Measurements from ENCODE around the gene JMJD6. TPM values are rescaled to one million over a fixed set of nuclear protein-coding genes. Genes with fewer than 3 reads are reported as not detected.

The JMJD6 gene
- total and polyA plus RNA-seq, 9 of the 15 experiments (the other 6 are each of a cell fraction or from before 2014, with no cell fraction given) = 2.5 to 52.3 (median 36.3) TPM

- TF ChIP-seq, protein P1, sequence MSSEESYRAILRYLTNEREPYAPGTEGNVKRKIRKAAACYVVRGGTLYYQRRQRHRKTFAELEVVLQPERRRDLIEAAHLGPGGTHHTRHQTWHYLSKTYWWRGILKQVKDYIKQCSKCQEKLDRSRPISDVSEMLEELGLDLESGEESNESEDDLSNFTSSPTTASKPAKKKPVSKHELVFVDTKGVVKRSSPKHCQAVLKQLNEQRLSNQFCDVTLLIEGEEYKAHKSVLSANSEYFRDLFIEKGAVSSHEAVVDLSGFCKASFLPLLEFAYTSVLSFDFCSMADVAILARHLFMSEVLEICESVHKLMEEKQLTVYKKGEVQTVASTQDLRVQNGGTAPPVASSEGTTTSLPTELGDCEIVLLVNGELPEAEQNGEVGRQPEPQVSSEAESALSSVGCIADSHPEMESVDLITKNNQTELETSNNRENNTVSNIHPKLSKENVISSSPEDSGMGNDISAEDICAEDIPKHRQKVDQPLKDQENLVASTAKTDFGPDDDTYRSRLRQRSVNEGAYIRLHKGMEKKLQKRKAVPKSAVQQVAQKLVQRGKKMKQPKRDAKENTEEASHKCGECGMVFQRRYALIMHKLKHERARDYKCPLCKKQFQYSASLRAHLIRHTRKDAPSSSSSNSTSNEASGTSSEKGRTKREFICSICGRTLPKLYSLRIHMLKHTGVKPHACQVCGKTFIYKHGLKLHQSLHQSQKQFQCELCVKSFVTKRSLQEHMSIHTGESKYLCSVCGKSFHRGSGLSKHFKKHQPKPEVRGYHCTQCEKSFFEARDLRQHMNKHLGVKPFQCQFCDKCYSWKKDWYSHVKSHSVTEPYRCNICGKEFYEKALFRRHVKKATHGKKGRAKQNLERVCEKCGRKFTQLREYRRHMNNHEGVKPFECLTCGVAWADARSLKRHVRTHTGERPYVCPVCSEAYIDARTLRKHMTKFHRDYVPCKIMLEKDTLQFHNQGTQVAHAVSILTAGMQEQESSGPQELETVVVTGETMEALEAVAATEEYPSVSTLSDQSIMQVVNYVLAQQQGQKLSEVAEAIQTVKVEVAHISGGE (CRISPR knock-in tag; IDR thresholded peaks at IDR 0.05) = no peak
- TF ChIP-seq, protein P2, sequence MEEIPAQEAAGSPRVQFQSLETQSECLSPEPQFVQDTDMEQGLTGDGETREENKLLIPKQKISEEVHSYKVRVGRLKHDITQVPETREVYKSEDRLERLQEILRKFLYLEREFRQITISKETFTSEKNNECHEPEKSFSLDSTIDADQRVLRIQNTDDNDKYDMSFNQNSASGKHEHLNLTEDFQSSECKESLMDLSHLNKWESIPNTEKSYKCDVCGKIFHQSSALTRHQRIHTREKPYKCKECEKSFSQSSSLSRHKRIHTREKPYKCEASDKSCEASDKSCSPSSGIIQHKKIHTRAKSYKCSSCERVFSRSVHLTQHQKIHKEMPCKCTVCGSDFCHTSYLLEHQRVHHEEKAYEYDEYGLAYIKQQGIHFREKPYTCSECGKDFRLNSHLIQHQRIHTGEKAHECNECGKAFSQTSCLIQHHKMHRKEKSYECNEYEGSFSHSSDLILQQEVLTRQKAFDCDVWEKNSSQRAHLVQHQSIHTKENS (CRISPR knock-in tag; IDR thresholded peaks at IDR 0.05) = no peak
- TF ChIP-seq ZC3H11A (IDR thresholded peaks at IDR 0.05; ENCODE audit: low read depth, low read length) (no peak), TAF15 (IDR thresholded peaks at IDR 0.05; ENCODE audit: low read depth, low read length) (no peak), MNT (conservative IDR thresholded peaks at IDR 0.05) (peak in 1 of 2 experiments; percentile 53; a peak in 2 of 4 replicates), ETV5 (CRISPR knock-in tag; IDR thresholded peaks at IDR 0.05; ENCODE audit: low read depth) (no peak), MTA2 (IDR thresholded peaks at IDR 0.05; ENCODE audit: low read depth) (no peak), CHD1 (IDR thresholded peaks at IDR 0.05; ENCODE audit: low read length) (no peak), ZNF24 (IDR thresholded peaks at IDR 0.05) (no peak), ZNF589 (CRISPR knock-in tag; IDR thresholded peaks at IDR 0.05; ENCODE audit: low read depth) (no peak), ZNF445 (CRISPR knock-in tag; IDR thresholded peaks at IDR 0.05; ENCODE audit: low read depth) (no peak), GABPB1 (CRISPR knock-in tag; IDR thresholded peaks at IDR 0.05) (peak; percentile 86), ZNF780A (CRISPR knock-in tag; IDR thresholded peaks at IDR 0.05) (no peak), ZC3H4 (CRISPR knock-in tag; IDR thresholded peaks at IDR 0.05; ENCODE audit: borderline replicate concordance) (no peak), SUPT5H (IDR thresholded peaks at IDR 0.05) (peak; percentile 66), RBM25 (IDR thresholded peaks at IDR 0.05; ENCODE audit: low read depth, low read length, severe bottlenecking) (peak; percentile 97)
- TF ChIP-seq, protein P3, sequence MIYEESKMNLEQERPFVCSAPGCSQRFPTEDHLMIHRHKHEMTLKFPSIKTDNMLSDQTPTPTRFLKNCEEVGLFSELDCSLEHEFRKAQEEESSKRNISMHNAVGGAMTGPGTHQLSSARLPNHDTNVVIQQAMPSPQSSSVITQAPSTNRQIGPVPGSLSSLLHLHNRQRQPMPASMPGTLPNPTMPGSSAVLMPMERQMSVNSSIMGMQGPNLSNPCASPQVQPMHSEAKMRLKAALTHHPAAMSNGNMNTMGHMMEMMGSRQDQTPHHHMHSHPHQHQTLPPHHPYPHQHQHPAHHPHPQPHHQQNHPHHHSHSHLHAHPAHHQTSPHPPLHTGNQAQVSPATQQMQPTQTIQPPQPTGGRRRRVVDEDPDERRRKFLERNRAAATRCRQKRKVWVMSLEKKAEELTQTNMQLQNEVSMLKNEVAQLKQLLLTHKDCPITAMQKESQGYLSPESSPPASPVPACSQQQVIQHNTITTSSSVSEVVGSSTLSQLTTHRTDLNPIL (CRISPR knock-in tag; IDR thresholded peaks at IDR 0.05) = no peak
- TF ChIP-seq, protein P4, sequence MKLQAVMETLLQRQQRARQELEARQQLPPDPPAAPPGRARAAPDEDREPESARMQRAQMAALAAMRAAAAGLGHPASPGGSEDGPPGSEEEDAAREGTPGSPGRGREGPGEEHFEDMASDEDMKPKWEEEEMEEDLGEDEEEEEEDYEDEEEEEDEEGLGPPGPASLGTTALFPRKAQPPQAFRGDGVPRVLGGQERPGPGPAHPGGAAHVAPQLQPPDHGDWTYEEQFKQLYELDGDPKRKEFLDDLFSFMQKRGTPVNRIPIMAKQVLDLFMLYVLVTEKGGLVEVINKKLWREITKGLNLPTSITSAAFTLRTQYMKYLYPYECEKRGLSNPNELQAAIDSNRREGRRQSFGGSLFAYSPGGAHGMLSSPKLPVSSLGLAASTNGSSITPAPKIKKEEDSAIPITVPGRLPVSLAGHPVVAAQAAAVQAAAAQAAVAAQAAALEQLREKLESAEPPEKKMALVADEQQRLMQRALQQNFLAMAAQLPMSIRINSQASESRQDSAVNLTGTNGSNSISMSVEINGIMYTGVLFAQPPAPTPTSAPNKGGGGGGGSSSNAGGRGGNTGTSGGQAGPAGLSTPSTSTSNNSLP (IDR thresholded peaks at IDR 0.05; ENCODE audit: borderline replicate concordance, low read depth, low read length) = peak; percentile 95; the same call in 1 of the 2 replicates
Measured at GRCh38 chr17:76671123-76671911, 55.1 kb downstream of the JMJD6 start (continued).
